HFFc6 (cell line): ENCODE results near the gene ACAT2. TPM values are rescaled to one million over a fixed set of nuclear protein-coding genes. Genes with fewer than 3 reads are reported as not detected.
A peak's percentile ranks its signal among the peaks of the same experiment; 100 is the strongest.
"Not testable (repeated sequence)": the region's sequence is repeated elsewhere in the genome, so short reads cannot be mapped to it uniquely, and the experiment has no call there.

Experiments used
- DNase-seq: peaks from one replicate; pipeline ENCODE4 v3.0.0-alpha.2; 2018
- H3K27ac Mint-ChIP-seq: 2 replicates; pipeline ENCODE4 v1.8.0; 2020; ENCODE audit warnings: mild to moderate bottlenecking, mixed read lengths
- H3K27me3 Mint-ChIP-seq: 2 replicates; pipeline ENCODE4 v1.8.0; 2021; ENCODE audit warnings: mild to moderate bottlenecking, moderate library complexity, mixed read lengths; ENCODE audit not compliant: insufficient read depth
- H3K36me3 Mint-ChIP-seq: 2 replicates; pipeline ENCODE4 v1.8.0; 2021; ENCODE audit warnings: low read depth, mixed read lengths
- H3K4me1 Mint-ChIP-seq: 2 replicates; pipeline ENCODE4 v1.8.0; 2020; ENCODE audit warnings: low read depth, mixed read lengths
- H3K4me3 Mint-ChIP-seq: 2 replicates; pipeline ENCODE4 v1.8.0; 2020; ENCODE audit warnings: mild to moderate bottlenecking, moderate library complexity, mixed read lengths
- H3K9me3 Mint-ChIP-seq: 2 replicates; pipeline ENCODE4 v1.8.0; 2020; ENCODE audit warnings: mild to moderate bottlenecking, mixed read lengths
- total RNA-seq, 6 experiments: library from RNA; stranded (reverse); fragmentation: NEBNext Ultra II Directional; extraction: Animal tissue kit (Norgen Biotek cat#: 25700); gene quantifications; 2 replicates in 1 of 6; 3 replicates in 5 of 6; pipeline ENCODE4 v1.2.3, GENCODE V29; 2021
- TF ChIP-seq, protein P1 (sequence below): fragments of 200-600 bp; sonication (generic); IDR thresholded peaks from 2 replicates; pipeline ENCODE4 v1.5.0; 2021; ENCODE audit warnings: antibody characterized with exemption, mild to moderate bottlenecking

ACAT2 gene
- total RNA-seq, 6 experiments from 2014 or later: 25.6 to 39.9 (median 38.7) TPM

- H3K27me3 Mint-ChIP-seq: peaks cover 3% of the 10 kb centered on the region
- H3K9me3 Mint-ChIP-seq: no peaks in the 10 kb centered on the region
- H3K27ac Mint-ChIP-seq: peak overlapping the region; percentile 3; the same call in 1 of the 2 replicates
- H3K4me3 Mint-ChIP-seq: no peak overlapping the region
- H3K36me3 Mint-ChIP-seq: peaks cover 17% of the 10 kb centered on the region
- no peak for DNase-seq
- H3K4me1 Mint-ChIP-seq: peaks cover 15% of the 10 kb centered on the region
- TF ChIP-seq, protein P1, sequence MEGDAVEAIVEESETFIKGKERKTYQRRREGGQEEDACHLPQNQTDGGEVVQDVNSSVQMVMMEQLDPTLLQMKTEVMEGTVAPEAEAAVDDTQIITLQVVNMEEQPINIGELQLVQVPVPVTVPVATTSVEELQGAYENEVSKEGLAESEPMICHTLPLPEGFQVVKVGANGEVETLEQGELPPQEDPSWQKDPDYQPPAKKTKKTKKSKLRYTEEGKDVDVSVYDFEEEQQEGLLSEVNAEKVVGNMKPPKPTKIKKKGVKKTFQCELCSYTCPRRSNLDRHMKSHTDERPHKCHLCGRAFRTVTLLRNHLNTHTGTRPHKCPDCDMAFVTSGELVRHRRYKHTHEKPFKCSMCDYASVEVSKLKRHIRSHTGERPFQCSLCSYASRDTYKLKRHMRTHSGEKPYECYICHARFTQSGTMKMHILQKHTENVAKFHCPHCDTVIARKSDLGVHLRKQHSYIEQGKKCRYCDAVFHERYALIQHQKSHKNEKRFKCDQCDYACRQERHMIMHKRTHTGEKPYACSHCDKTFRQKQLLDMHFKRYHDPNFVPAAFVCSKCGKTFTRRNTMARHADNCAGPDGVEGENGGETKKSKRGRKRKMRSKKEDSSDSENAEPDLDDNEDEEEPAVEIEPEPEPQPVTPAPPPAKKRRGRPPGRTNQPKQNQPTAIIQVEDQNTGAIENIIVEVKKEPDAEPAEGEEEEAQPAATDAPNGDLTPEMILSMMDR: no peak
These were observed 38.6 kb upstream of the ACAT2 start for GRCh38 chr6:159723259-159723658.

- H3K9me3 Mint-ChIP-seq: no peaks in the 10 kb centered on the region
These were observed 37.1 kb upstream of the ACAT2 start for GRCh38 chr6:159724778-159725177.

DNA sequence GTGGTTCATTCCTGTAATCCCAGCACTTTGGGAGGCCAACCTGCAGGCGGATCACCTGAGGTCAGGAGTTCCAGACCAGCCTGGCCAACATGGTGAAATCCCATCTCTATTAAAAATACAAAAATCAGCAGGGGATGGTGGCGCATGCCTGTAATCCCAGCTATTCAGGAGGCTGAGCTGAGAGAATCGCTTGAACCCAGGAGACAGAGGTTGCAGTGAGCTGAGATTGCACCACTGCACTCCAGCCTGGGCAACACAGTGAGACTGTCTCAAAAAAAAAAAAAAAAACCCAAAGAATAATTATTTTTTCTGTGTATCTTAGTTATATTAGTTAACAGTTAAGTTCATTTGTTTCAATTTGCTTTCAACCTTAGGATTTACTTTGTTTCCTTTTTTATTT, 36.6 kb upstream of the ACAT2 start:
- not testable (repeated sequence) for H3K9me3 Mint-ChIP-seq, DNase-seq, H3K4me3 Mint-ChIP-seq, H3K27me3 Mint-ChIP-seq, H3K27ac Mint-ChIP-seq
- Mint-ChIP-seq H3K4me1 (peaks cover 29% of the 10 kb centered on the region), H3K36me3 (peaks cover 26% of the 10 kb centered on the region)

More at GRCh38 chr6:159724778-159725177, 37.1 kb upstream of the ACAT2 start:
- no peak overlapping the region for H3K27ac Mint-ChIP-seq
- no peak overlapping the region for H3K4me3 Mint-ChIP-seq
- no peak for DNase-seq
- peaks cover 25% of the 10 kb centered on the region for H3K36me3 Mint-ChIP-seq
- H3K27me3 Mint-ChIP-seq: peaks cover 3% of the 10 kb centered on the region
- H3K4me1 Mint-ChIP-seq: peaks cover 25% of the 10 kb centered on the region
- TF ChIP-seq, protein P1: no peak

GRCh38 chr6:159726255-159726917, 35.5 kb upstream of the ACAT2 start:
- Mint-ChIP-seq H3K27ac (peak overlapping the region; percentile 96), H3K4me1 (peaks cover 33% of the 10 kb centered on the region), H3K36me3 (peaks cover 33% of the 10 kb centered on the region), H3K9me3 (no peaks in the 10 kb centered on the region), H3K4me3 (peak overlapping the region; percentile 95), H3K27me3 (peaks cover 3% of the 10 kb centered on the region)
- TF ChIP-seq, protein P1: no peak
- no peak for DNase-seq

GRCh38 chr6:159726918-159727716, 34.7 kb upstream of the ACAT2 start, which contains the start of gene WTAP:
WTAP (plus strand) TSS chr6:159727506; CDS start chr6:159736266, 8,760 bp downstream.
- peak within 1 kb of the TSS; percentile 96 for H3K27ac Mint-ChIP-seq
- peaks cover 3% of the 10 kb centered on the region for H3K27me3 Mint-ChIP-seq
- H3K4me3 Mint-ChIP-seq: peak within 1 kb of the TSS; percentile 95
- H3K36me3 Mint-ChIP-seq: peaks cover 35% of the 10 kb centered on the region
- H3K4me1 Mint-ChIP-seq: peaks cover 33% of the 10 kb centered on the region
- H3K9me3 Mint-ChIP-seq: no peaks in the 10 kb centered on the region
- TF ChIP-seq, protein P1: no peak
- peak; percentile 93 for DNase-seq
